ENCODE results near the gene MAPKAP1.

Gene MAPKAP1

DNA sequence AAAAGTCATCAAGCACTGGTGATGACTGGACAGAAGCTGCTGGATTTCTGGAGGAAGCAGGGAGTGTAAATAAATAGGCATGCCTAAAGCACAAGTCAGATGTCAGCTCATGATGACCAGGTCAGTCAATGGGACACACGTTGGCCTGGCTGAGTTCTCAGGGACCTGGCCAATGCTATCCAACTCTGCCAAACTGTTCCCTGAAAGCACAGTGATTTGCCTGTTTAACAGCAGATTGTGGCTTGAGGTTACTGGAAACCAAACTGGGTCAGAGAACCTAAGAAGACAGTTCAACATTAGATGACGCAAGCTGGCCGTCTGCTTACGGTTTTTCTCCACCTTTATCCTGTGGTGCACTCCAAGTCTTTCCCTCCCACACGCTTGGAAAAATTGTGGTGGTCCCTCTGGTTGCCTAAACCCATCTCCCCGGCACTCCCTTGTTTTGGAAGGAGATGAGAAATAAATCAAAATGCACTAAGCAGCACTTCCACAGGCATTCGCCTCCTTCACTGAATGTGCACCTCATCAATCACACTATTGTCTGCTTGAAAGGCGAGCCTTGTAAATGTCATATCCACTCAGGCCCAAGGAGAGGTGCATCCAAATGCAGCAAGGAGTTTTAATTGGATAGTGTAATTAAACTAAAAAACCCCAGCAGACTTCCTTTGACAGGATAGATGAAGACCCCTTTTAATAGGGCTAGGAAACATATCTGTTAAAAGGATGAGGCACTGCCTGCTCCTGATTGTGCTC, 245.9 kb downstream of the MAPKAP1 start:
- FAIRE-seq (no peak), DNase-seq (ENCODE audit: insufficient read length, low spot score) (no peak)
- TF ChIP-seq POLR2AphosphoS5 (IDR thresholded peaks at IDR 0.05; ENCODE audit: low read depth, low read length): no peak
- TF ChIP-seq POU2F2 (IDR thresholded peaks at IDR 0.05; ENCODE audit: low read depth, low read length): no peak
- no peak for TF ChIP-seq POLR2A (IDR thresholded peaks at IDR 0.05; ENCODE audit: low read depth, low read length)

DNA sequence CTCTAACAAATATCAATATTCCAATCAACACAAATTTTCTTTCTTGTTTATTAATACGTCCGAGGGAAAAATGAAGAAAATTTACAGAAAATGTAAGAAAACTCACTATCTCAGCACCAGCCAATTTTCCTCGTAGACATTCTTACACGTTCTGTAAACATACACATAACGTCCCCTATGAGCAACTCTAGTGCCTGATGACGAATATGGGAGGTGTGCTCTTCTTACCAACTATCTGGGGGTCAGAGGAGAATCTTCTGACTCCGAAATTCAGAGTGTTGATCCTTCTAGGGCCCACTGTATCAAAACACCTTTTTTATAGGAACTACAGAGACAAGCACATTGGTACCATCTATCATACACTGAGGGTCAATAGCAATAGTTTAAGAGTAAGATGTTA, 246.7 kb downstream of the MAPKAP1 start:
- TF ChIP-seq POLR2AphosphoS5 (IDR thresholded peaks at IDR 0.05; ENCODE audit: low read depth, low read length): no peak
- TF ChIP-seq POU2F2 (IDR thresholded peaks at IDR 0.05; ENCODE audit: low read depth, low read length): no peak
- TF ChIP-seq POLR2A (IDR thresholded peaks at IDR 0.05; ENCODE audit: low read depth, low read length): no peak
- no peak for TF ChIP-seq TAF1 (IDR thresholded peaks at IDR 0.05; ENCODE audit: low read depth, low read length)
- no peak for TF ChIP-seq PAX5 (IDR thresholded peaks at IDR 0.05; ENCODE audit: insufficient read depth, low read length, severe bottlenecking)
- no peak for TF ChIP-seq SPI1 (IDR thresholded peaks at IDR 0.05; ENCODE audit: low read depth, low read length)
- DNase-seq (ENCODE audit: insufficient read length, low spot score): no peak
- no peak for FAIRE-seq

DNA sequence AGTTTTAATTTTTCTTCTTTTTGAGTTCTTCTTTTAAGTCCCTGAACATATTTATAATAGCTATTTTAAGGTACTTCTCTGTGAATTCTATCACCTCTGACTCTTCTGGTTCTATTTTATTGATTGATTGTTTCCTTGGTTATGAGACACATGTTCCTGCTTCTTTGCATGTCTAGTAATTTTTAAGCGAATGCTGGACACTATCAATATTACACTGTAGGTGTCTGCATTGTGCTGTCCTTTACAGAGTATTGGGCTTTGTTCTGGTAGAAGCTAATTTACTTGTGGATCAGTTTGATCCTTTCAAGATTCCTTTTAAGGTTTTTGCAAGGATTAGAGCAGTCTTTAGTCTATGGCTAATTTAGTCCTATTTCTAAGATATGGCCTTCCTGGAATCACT, 249.7 kb downstream of the MAPKAP1 start:
- TF ChIP-seq TAF1 (IDR thresholded peaks at IDR 0.05; ENCODE audit: low read depth, low read length): no peak
- TF ChIP-seq POLR2AphosphoS5 (IDR thresholded peaks at IDR 0.05; ENCODE audit: low read depth, low read length): no peak
- TF ChIP-seq POLR2A (IDR thresholded peaks at IDR 0.05; ENCODE audit: low read depth, low read length): no peak
- no peak for TF ChIP-seq PAX5 (IDR thresholded peaks at IDR 0.05; ENCODE audit: insufficient read depth, low read length, severe bottlenecking)
- TF ChIP-seq SPI1 (IDR thresholded peaks at IDR 0.05; ENCODE audit: low read depth, low read length): no peak
- TF ChIP-seq POU2F2 (IDR thresholded peaks at IDR 0.05; ENCODE audit: low read depth, low read length): no peak
- FAIRE-seq (no peak), DNase-seq (ENCODE audit: insufficient read length, low spot score) (no peak)

DNA sequence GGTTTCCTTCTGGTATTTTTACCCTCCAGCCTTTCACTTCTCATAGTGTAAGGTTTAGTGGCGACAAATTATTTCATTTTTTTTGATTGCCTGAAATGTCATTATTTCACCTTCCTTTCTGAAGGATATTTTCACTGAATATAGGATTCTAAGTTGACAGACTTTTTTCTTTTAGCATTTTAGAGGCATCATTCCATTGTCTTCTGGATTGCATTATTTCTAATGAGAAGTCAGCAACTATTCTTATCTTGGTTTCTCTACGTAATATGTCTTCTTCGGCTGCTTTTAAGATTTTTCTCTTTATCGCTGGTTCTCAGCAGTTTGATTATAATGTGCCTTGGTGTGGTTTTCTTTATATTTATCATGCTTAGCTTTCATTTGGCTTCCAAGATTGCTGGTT, 251.1 kb downstream of the MAPKAP1 start:
- no peak for DNase-seq (ENCODE audit: insufficient read length, low spot score)
- TF ChIP-seq TAF1 (IDR thresholded peaks at IDR 0.05; ENCODE audit: low read depth, low read length) (no peak), SPI1 (IDR thresholded peaks at IDR 0.05; ENCODE audit: low read depth, low read length) (no peak), POU2F2 (IDR thresholded peaks at IDR 0.05; ENCODE audit: low read depth, low read length) (no peak)
- no peak for FAIRE-seq

DNA sequence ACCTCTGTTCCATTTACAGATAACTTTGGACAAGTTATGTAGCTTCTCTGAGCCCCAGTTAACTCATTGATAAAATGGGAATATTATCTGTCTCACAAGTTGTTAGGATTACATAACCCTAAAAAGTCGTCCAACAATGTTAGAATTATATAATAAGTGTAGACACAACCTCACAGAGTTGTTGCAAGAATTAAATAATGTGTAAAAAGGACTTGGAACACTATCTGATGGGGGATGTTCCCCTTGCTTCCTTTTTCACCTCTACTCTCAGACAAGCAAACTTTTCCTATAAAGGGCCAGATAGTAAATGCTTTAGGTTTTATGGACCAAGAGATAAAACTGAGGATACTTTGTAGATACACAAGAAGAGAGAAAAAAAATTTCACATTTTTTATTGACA, 251.9 kb downstream of the MAPKAP1 start:
- DNase-seq (ENCODE audit: insufficient read length, low spot score) (no peak), FAIRE-seq (no peak)
- TF ChIP-seq TAF1 (IDR thresholded peaks at IDR 0.05; ENCODE audit: low read depth, low read length): no peak
- TF ChIP-seq SPI1 (IDR thresholded peaks at IDR 0.05; ENCODE audit: low read depth, low read length): no peak
- no peak for TF ChIP-seq POLR2AphosphoS5 (IDR thresholded peaks at IDR 0.05; ENCODE audit: low read depth, low read length)
- TF ChIP-seq POLR2A (IDR thresholded peaks at IDR 0.05; ENCODE audit: low read depth, low read length): no peak
- no peak for TF ChIP-seq PAX5 (IDR thresholded peaks at IDR 0.05; ENCODE audit: insufficient read depth, low read length, severe bottlenecking)
- no peak for TF ChIP-seq POU2F2 (IDR thresholded peaks at IDR 0.05; ENCODE audit: low read depth, low read length)

DNA sequence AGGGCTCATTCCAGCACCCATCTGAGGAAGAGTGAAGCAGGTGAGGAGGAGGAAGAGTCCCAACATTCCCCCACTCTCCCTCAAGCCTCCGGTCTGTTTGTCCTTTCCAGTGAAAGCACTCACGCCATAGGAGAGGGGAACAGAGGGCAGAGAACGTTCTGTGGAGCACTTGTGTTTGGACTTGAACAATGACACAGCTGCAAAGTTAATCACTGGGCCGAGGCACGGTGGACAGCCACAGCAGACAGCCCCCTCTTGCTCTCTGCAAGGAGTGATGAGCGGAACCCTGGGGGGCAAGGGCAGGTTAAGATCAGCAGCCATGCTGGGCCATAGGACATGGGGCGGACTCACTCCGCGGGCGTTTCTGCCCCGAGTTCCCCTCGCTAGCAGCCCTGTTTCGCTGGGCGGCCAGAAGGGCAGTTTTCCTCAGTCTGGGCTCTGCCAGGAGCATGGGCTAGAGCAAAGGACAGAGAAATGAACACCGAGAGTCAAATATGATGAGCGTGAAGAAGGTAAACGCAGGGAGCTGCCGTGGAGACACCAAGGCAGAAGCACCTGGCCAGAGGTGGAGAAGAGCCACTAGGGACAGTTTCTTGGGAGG, 259.7 kb downstream of the MAPKAP1 start:
- FAIRE-seq (no peak), DNase-seq (ENCODE audit: insufficient read length, low spot score) (no peak)
- TF ChIP-seq SPI1 (IDR thresholded peaks at IDR 0.05; ENCODE audit: low read depth, low read length): no peak
- TF ChIP-seq POLR2A (IDR thresholded peaks at IDR 0.05; ENCODE audit: low read depth, low read length): no peak
- no peak for TF ChIP-seq POLR2AphosphoS5 (IDR thresholded peaks at IDR 0.05; ENCODE audit: low read depth, low read length)

- DNase-seq (ENCODE audit: insufficient read length, low spot score): peak; percentile 51
These were observed 260.4 kb downstream of the MAPKAP1 start for GRCh38 chr9:125446561-125447094.

GRCh38 chr9:125444956-125445506, 262.0 kb downstream of the MAPKAP1 start:
- DNase-seq (ENCODE audit: insufficient read length, low spot score): no peak
- TF ChIP-seq TAF1 (IDR thresholded peaks at IDR 0.05; ENCODE audit: low read depth, low read length): no peak
- TF ChIP-seq SPI1 (IDR thresholded peaks at IDR 0.05; ENCODE audit: low read depth, low read length): no peak
- no peak for TF ChIP-seq POLR2AphosphoS5 (IDR thresholded peaks at IDR 0.05; ENCODE audit: low read depth, low read length)
- no peak for TF ChIP-seq POU2F2 (IDR thresholded peaks at IDR 0.05; ENCODE audit: low read depth, low read length)
- TF ChIP-seq POLR2A (IDR thresholded peaks at IDR 0.05; ENCODE audit: low read depth, low read length): no peak
- no peak for TF ChIP-seq PAX5 (IDR thresholded peaks at IDR 0.05; ENCODE audit: insufficient read depth, low read length, severe bottlenecking)
- no peak for FAIRE-seq

More at GRCh38 chr9:125446561-125447094, 260.4 kb downstream of the MAPKAP1 start:
- TF ChIP-seq SPI1 (IDR thresholded peaks at IDR 0.05; ENCODE audit: low read depth, low read length) (no peak), PAX5 (IDR thresholded peaks at IDR 0.05; ENCODE audit: insufficient read depth, low read length, severe bottlenecking) (no peak), POU2F2 (IDR thresholded peaks at IDR 0.05; ENCODE audit: low read depth, low read length) (no peak), TAF1 (IDR thresholded peaks at IDR 0.05; ENCODE audit: low read depth, low read length) (no peak), POLR2AphosphoS5 (IDR thresholded peaks at IDR 0.05; ENCODE audit: low read depth, low read length) (no peak), POLR2A (IDR thresholded peaks at IDR 0.05; ENCODE audit: low read depth, low read length) (no peak)
- FAIRE-seq: peak; percentile 79

- FAIRE-seq: no peak
- no peak for DNase-seq (ENCODE audit: insufficient read length, low spot score)
- TF ChIP-seq POLR2A (IDR thresholded peaks at IDR 0.05; ENCODE audit: low read depth, low read length): no peak
- no peak for TF ChIP-seq SPI1 (IDR thresholded peaks at IDR 0.05; ENCODE audit: low read depth, low read length)
- no peak for TF ChIP-seq PAX5 (IDR thresholded peaks at IDR 0.05; ENCODE audit: insufficient read depth, low read length, severe bottlenecking)
- TF ChIP-seq TAF1 (IDR thresholded peaks at IDR 0.05; ENCODE audit: low read depth, low read length): no peak
These were observed 262.8 kb downstream of the MAPKAP1 start for GRCh38 chr9:125444166-125444565.
